GM18511 (cell line): Measurements from ENCODE around the gene MDK.

Source experiments
- ATAC-seq: cut with Tn5 transposase; IDR thresholded peaks from one replicate; pipeline ENCODE4 v1.9.1; 2021; ENCODE audit warnings: mild to moderate bottlenecking, moderate library complexity; ENCODE audit not compliant: unreplicated experiment

The MDK gene

GRCh38 chr11:46347637-46348311, 33.7 kb upstream of the MDK start:
- peak; percentile 3 for ATAC-seq

DNA sequence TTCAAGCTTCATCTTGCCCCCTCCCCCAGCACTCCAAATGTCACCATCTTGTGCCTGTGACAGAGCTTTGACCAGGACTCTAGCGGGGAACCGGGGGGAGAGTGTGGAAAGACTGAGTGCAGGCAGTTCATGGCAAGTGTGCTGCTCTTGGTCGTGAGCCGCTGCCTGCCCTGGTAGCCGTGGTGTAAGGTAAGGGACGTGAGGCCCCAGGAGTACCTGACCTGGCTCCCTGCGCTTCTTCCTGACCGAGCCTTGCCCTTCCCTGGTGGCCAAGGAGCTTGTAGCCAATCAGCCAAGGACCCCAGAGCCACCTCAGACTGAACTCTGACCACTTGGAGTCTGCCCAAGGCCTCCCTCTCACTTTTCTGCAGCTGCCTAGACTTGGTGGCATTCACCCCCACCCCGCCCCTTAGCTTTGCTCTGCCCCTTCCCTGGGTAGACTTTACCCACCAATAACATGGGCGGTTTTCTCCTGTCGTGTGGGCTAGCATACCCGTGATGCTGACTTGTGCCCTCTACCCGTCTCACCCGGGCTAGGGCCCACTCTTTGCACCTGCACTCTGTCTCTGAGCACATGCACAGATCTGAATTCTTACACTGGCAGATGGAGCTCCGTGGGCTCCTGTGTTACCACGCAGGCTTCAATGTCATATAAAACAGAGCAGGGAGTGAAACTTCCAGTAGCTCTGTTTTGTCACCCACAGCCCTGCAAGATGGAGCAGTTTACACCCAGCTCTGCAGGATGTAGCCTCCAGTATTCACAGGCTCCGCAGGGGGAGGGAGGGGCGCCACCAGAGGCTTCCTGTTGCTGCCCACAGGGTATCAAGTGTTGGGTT, 32.7 kb upstream of the MDK start:
- ATAC-seq: no peak

DNA sequence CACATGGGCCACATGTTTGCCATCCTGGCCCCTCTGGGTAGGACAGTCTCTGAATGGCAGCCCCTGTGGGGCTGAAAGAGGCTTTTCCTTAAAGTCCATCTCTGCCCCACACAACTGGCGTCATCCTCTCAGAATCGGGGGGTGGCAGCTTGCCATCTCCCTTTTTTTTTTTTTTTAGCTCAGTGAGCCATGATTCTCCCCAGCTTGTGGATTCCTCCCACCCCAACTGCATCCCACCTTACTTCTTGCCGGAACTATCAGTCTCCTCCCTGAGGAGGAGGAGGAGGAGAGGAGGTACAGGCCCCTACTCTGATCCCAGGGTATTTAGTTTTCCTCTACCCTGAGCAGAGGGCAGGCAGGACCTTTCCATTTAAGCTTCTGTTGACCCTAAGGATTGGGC, 30.8 kb upstream of the MDK start:
- no peak for ATAC-seq

DNA sequence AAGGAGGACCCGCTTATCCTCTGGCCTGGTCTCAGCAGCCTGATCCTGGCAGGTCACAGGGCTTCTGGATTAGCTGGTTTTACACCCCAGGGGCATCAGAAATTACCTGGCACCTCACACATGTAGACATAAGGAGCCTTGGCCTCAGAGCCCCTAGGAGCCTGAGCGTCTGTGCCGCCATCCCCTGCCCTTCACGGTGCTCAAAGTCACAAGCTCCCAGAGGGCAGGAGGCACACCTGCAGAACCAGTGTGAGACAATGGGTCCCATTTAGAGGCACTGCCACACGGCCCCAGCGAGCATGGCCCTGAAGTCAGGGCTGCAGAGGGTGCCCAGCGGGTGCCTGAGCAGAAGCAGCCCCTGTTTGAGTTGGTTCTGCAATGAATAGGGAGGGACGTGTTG, 30.3 kb upstream of the MDK start:
- ATAC-seq: no peak

DNA sequence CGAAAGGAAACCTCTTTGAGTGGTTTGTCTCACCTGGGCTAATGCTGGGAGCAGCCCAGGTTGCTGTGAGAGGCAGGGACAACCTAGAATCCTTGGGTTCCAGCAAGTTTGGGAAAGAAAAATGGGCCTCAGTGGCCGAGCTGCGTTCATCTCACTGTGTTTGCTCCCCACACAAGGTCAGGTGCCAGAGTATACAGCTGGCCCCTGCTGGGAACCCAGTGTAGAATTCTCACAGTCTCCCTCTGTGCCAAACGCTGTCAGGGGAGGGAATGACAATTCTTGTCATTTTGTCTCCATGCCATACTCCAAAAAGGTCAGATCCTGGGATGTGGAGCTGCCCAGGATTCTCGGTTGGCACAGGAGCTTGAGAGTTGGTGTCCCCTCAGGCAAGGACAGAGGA, 29.9 kb upstream of the MDK start:
- no peak for ATAC-seq

DNA sequence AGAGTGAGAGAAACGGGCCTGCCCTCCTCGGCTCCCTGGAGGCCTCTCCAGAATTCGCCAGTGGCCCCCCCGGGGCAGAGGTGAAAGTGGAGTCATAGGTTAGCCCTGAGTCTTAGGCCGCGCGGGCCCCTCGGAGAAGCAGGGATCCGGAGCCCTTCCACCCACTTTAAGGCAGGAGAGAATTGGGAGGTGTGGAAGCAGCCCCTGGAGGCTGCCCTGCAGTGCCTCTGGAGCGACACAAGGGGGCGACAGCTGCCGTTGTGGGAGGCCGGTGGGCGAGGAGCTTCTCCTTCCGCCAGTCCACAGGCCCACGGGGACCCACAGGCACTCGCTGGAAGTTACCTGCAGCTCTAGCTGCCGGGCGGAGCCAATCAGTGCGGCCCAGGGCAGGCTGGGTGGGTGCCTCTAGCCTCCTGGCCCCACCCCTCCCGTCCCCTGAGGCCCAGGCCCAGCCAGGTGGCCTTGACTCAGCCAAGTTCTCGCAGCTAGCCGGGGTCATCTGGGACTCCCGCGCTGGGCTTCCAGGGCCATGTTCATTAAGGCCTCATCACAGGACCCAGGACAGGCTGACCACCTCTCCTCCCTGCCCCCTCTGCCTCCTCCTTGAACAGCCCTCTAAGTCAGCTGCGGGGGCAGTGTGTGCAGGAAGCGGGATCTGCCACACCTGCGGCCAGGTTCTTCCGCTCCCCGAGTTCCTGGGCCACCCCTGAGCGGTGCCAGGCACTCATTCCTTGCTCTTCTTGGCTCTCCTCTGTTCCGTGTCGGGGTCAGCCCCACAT, 29.2 kb upstream of the MDK start:
- no peak for ATAC-seq

GRCh38 chr11:46353698-46354097, 27.8 kb upstream of the MDK start:
- no peak for ATAC-seq

DNA sequence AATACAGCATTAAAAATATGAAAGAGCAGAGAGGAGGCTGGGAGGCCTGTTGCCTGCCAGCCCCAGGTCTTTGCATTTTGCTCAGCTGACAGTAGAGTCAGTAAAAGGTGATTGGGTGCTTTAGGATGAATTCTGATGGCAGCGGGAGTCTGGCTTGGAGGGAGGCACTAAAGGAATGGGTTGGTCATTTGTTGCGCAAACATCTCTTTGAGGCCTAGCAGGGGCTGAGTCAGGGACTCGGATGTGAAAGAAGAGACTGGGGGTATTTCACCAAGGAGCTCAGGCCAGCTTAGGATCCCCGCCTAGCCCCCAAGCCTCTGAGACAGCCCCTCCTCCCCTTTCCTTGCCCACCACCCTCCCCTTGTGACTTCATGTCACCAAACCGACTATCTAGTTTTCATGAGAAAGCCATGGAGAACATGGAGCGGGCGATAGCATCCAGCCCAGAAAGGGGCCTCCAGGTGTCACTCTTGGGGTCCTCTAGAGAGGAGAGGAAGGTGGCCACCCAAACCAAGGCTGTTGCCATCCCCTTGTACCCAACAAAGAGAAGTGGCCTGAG, 24.5 kb upstream of the MDK start:
- ATAC-seq: no peak

- no peak for ATAC-seq
Measured at GRCh38 chr11:46357483-46357936, 24.0 kb upstream of the MDK start.

- no peak for ATAC-seq
Measured at GRCh38 chr11:46359953-46360352, 21.5 kb upstream of the MDK start.

- peak; percentile 30 for ATAC-seq
Measured at GRCh38 chr11:46360878-46361277, 20.6 kb upstream of the MDK start.

- ATAC-seq: peak; percentile 96
Measured at GRCh38 chr11:46361283-46362155, 19.9 kb upstream of the MDK start.

GRCh38 chr11:46362156-46363030, 19.1 kb upstream of the MDK start:
- ATAC-seq: no peak

DNA sequence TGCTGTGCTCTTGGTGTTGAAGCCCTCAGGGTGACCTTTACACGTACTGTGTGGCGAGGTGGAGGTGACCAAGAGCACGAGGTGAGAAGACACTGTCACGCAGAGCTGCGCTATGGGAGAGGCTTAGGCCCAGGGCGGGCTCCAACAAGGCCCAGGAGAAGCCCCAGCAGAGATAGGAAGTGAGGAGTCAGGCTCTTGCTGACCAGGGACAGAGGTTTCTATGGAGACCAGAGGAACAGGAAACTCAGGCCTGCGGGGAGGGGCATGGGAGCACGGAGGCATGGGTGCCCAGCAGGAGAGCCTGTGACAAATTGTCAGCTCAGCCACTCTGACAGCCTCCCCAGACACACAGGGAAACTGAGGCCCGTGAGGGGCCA, 18.4 kb upstream of the MDK start:
- no peak for ATAC-seq

- ATAC-seq: no peak
Measured at GRCh38 chr11:46363455-46364005, 17.9 kb upstream of the MDK start.

- ATAC-seq: no peak
Measured at GRCh38 chr11:46364056-46364455, 17.4 kb upstream of the MDK start.

GRCh38 chr11:46364791-46365190, 16.7 kb upstream of the MDK start:
- no peak for ATAC-seq

DNA sequence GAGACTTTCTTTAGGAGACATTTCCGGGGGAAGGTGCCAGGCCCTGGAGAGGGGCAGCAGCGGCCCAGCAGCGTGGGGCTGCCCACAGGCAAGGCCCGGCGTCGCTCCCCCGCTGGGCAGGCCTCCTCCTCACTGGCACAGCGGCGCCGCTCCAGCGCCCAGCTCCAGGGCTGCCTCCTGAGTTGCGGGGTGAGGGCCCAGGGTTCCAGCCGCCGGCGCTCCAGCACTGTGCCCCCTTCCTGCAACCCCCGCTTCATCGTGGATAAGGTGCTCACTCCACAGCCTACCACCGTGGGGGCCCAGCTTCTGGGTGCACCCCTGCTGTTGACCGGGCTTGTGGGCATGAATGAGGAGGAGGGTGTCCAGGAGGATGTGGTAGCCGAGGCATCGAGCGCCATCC, 15.2 kb upstream of the MDK start:
- no peak for ATAC-seq

- no peak for ATAC-seq
Measured at GRCh38 chr11:46366661-46367161, 14.8 kb upstream of the MDK start.
